HL-60 (cell line): ENCODE results near the gene FAM83G.

Experiments
- DNase-seq, 2 experiments: peaks; one replicate each; pipeline ENCODE4 v3.0.0-alpha.2; 2010 to 2020; ENCODE audit warnings: low read depth in 1 of 2, low spot score in 1 of 2
- H3K27ac ChIP-seq: fragments of 250-450 bp; sonication (Bioruptor Pico); replicated peaks from 2 replicates; pipeline ENCODE4 v1.5.1; 2020; ENCODE audit warnings: mild to moderate bottlenecking, moderate library complexity
- H3K27me3 ChIP-seq: fragments of 250-450 bp; sonication (Bioruptor Pico); 2 replicates; pipeline ENCODE4 v1.5.1; 2021; ENCODE audit warnings: mild to moderate bottlenecking, moderate library complexity; ENCODE audit not compliant: insufficient read depth, poor library complexity, severe bottlenecking
- H3K4me3 ChIP-seq: replicated peaks from 2 replicates; pipeline ENCODE4 v1.5.1; 2011; ENCODE audit warnings: mild to moderate bottlenecking, control low read depth, low read length; ENCODE audit not compliant: insufficient read depth
- GABPA ChIP-seq: IDR thresholded peaks from 2 replicates; pipeline ENCODE4 v1.6.1; 2012; ENCODE audit warnings: low read depth
- POLR2AphosphoS5 ChIP-seq: IDR thresholded peaks from 2 replicates; pipeline ENCODE4 v1.6.1; 2012; ENCODE audit warnings: low read depth
- SPI1 ChIP-seq: IDR thresholded peaks from 2 replicates; pipeline ENCODE4 v1.6.1; 2012; ENCODE audit warnings: low read depth, mild to moderate bottlenecking, borderline replicate concordance
- TF ChIP-seq, protein P1 (sequence below): IDR thresholded peaks from one replicate; pipeline ENCODE4 v1.5.1; 2011; ENCODE audit warnings: low read length, control low read depth, inconsistent platforms; ENCODE audit not compliant: insufficient read depth
- TF ChIP-seq, protein P2 (sequence below): IDR thresholded peaks from 2 replicates; pipeline ENCODE4 v1.6.1; 2012; ENCODE audit warnings: low read depth; ENCODE audit not compliant: insufficient replicate concordance

Gene FAM83G

DNA sequence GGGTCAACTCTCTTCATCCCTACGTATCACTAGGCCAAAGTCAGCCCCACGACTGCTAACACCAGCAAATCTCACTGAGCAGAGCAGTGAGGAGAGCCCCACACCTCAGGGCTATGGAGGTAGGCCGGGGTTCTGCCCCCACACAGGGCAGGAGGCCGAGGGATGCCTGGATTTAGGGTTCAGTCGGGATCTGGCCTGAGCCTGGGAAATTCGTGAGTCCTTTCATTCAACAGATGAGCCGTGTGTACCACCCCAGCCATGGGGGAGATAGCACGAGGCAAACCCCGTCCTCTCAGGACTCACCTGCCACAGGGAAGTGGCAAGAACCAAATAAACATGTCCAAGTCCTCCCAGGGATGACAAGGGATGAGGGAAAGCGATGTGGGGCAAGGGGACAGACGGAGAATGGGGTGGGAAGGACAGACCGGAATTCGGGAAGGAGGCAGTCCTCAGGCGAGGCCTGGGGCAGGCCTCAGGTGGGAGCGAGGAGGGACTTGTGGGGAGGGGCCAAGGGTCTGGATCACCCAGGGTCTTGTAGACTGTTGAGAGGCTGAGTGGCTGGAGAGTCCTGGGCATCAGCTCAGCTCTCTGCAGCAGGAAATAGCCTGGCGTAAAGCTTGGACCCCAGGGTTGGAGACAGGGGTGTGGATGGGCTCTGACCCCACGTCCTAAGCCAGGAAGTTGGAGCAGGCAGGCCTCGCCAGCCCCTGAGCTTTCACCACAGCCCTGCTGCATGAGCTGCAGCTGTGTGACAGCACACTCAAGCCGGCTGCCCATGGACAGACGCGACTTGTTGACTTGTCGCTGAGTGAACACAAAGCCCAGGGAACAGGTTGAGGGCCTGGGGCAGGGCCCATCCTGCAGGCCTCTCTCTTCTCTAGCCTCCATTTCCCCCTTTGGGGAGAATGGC lies 7.9 kb upstream of the FAM83G start:
- no peak for DNase-seq
- no peaks in the 10 kb centered on the region for H3K27me3 ChIP-seq
- TF ChIP-seq, protein P1, sequence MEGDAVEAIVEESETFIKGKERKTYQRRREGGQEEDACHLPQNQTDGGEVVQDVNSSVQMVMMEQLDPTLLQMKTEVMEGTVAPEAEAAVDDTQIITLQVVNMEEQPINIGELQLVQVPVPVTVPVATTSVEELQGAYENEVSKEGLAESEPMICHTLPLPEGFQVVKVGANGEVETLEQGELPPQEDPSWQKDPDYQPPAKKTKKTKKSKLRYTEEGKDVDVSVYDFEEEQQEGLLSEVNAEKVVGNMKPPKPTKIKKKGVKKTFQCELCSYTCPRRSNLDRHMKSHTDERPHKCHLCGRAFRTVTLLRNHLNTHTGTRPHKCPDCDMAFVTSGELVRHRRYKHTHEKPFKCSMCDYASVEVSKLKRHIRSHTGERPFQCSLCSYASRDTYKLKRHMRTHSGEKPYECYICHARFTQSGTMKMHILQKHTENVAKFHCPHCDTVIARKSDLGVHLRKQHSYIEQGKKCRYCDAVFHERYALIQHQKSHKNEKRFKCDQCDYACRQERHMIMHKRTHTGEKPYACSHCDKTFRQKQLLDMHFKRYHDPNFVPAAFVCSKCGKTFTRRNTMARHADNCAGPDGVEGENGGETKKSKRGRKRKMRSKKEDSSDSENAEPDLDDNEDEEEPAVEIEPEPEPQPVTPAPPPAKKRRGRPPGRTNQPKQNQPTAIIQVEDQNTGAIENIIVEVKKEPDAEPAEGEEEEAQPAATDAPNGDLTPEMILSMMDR: no peak
- TF ChIP-seq, protein P2, sequence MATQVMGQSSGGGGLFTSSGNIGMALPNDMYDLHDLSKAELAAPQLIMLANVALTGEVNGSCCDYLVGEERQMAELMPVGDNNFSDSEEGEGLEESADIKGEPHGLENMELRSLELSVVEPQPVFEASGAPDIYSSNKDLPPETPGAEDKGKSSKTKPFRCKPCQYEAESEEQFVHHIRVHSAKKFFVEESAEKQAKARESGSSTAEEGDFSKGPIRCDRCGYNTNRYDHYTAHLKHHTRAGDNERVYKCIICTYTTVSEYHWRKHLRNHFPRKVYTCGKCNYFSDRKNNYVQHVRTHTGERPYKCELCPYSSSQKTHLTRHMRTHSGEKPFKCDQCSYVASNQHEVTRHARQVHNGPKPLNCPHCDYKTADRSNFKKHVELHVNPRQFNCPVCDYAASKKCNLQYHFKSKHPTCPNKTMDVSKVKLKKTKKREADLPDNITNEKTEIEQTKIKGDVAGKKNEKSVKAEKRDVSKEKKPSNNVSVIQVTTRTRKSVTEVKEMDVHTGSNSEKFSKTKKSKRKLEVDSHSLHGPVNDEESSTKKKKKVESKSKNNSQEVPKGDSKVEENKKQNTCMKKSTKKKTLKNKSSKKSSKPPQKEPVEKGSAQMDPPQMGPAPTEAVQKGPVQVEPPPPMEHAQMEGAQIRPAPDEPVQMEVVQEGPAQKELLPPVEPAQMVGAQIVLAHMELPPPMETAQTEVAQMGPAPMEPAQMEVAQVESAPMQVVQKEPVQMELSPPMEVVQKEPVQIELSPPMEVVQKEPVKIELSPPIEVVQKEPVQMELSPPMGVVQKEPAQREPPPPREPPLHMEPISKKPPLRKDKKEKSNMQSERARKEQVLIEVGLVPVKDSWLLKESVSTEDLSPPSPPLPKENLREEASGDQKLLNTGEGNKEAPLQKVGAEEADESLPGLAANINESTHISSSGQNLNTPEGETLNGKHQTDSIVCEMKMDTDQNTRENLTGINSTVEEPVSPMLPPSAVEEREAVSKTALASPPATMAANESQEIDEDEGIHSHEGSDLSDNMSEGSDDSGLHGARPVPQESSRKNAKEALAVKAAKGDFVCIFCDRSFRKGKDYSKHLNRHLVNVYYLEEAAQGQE: no peak
- TF ChIP-seq SPI1: no peak
- no peak for TF ChIP-seq GABPA
- TF ChIP-seq POLR2AphosphoS5: no peak
- H3K4me3 ChIP-seq: no peak overlapping the region
- H3K27ac ChIP-seq: no peak overlapping the region

DNA sequence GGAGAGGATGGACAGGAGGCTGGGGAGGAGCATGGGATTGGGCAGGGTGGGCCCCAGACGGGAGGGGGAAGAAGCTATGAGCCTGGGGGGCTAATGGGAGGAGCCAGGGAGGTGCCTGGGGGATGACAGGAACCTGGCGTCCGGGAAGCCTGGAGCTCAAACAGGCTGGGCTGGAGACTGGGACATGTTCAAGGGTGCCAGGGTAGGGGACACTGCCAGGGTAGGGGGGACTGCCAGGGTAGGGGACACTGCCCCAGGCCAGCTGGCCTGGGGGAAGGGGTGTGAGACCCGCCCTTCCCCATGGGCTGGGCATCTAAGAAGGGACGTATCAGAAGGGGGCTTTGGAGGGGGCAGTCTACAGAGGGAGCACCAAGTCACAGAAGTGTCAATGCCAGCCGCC lies 7.0 kb upstream of the FAM83G start:
- no peak for DNase-seq
- no peak for TF ChIP-seq POLR2AphosphoS5
- TF ChIP-seq, protein P1: no peak
- no peak for TF ChIP-seq SPI1
- TF ChIP-seq GABPA: no peak
- TF ChIP-seq, protein P2: no peak
- Histone ChIP-seq H3K4me3 (no peak overlapping the region), H3K27ac (no peak overlapping the region), H3K27me3 (no peaks in the 10 kb centered on the region)

DNA sequence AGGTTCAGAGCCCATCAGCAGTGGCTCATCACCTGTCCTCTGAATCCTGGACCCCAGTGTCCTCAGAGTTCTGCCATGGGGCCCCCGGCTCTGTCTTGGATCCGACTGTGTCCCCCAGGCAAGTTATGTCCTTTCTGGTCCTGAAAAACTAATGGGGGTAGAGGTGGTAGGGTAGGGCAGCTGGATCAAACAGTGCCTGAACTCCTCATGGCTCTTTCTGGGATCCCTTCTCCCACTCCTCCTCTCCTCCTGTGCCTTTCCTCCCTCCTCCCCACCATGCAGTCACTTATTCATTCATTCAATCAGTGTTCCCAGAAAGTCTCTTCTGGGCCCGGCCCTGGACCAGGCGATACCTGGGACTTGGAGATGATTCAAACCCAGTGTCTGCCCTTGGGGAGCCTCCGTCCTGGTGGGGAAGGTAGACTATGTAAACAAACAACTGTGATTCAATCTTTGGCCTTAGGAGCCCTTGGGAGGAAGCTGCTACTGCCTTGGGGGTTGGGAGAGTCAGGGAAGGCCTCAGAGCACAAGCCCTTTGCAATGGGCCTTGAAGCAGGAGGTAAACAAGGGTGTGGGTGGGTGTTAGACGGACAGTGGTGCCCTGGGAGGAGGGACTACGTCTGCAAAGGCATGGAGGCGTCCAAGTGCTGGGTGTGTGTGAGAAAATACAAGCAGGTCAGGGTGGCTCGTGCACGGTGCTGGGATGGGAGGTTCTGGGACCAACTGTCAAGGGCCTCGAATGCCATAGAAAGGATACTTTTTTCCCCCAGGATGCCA lies 6.4 kb upstream of the FAM83G start:
- TF ChIP-seq SPI1 (no peak), GABPA (no peak), POLR2AphosphoS5 (no peak)
- TF ChIP-seq, protein P1: no peak
- TF ChIP-seq, protein P2: no peak
- H3K4me3 ChIP-seq: no peak overlapping the region

More for the DNA sequence above, 6.4 kb upstream of the FAM83G start:
- no peaks in the 10 kb centered on the region for H3K27me3 ChIP-seq
- no peak for DNase-seq
- H3K27ac ChIP-seq: no peak overlapping the region
